ENCODE measurements around the gene NOTCH3.

NOTCH3 gene

GRCh38 chr19:15188851-15189250, 11.9 kb downstream of the NOTCH3 start:
- no peak overlapping the region for H3K27ac ChIP-seq (ENCODE audit: low read length)
- no peak overlapping the region for H3K4me3 ChIP-seq (ENCODE audit: low read length)
- H3K4me1 ChIP-seq (ENCODE audit: control insufficient read depth, low read depth, low read length) = no peaks in the 10 kb centered on the region
- no peak overlapping the region for H3K9ac ChIP-seq (ENCODE audit: low read length)
- no peaks in the 10 kb centered on the region for H3K27me3 ChIP-seq (ENCODE audit: control insufficient read depth, insufficient read depth, low read length)
- H3K9me3 ChIP-seq (ENCODE audit: control insufficient read depth, low read depth, low read length) = no peaks in the 10 kb centered on the region
- peaks cover 62% of the 10 kb centered on the region for H3K36me3 ChIP-seq (ENCODE audit: control insufficient read depth, low read depth, low read length)

GRCh38 chr19:15187026-15188007, 13.5 kb downstream of the NOTCH3 start:
- H3K27me3 ChIP-seq (ENCODE audit: control insufficient read depth, insufficient read depth, low read length) = no peaks in the 10 kb centered on the region
- no peaks in the 10 kb centered on the region for H3K4me1 ChIP-seq (ENCODE audit: control insufficient read depth, low read depth, low read length)
- H3K4me3 ChIP-seq (ENCODE audit: low read length) = no peak overlapping the region
- H3K27ac ChIP-seq (ENCODE audit: low read length) = no peak overlapping the region
- H3K9me3 ChIP-seq (ENCODE audit: control insufficient read depth, low read depth, low read length) = no peaks in the 10 kb centered on the region
- H3K9ac ChIP-seq (ENCODE audit: low read length) = no peak overlapping the region
- H3K36me3 ChIP-seq (ENCODE audit: control insufficient read depth, low read depth, low read length) = peaks cover 53% of the 10 kb centered on the region

GRCh38 chr19:15185188-15185587, 15.6 kb downstream of the NOTCH3 start:
- no peaks in the 10 kb centered on the region for H3K27me3 ChIP-seq (ENCODE audit: control insufficient read depth, insufficient read depth, low read length)
- H3K27ac ChIP-seq (ENCODE audit: low read length) = no peak overlapping the region
- no peaks in the 10 kb centered on the region for H3K4me1 ChIP-seq (ENCODE audit: control insufficient read depth, low read depth, low read length)
- H3K36me3 ChIP-seq (ENCODE audit: control insufficient read depth, low read depth, low read length) = peaks cover 47% of the 10 kb centered on the region
- no peaks in the 10 kb centered on the region for H3K9me3 ChIP-seq (ENCODE audit: control insufficient read depth, low read depth, low read length)
- no peak overlapping the region for H3K9ac ChIP-seq (ENCODE audit: low read length)
- H3K4me3 ChIP-seq (ENCODE audit: low read length) = no peak overlapping the region

- Histone ChIP-seq H3K4me1 (ENCODE audit: control insufficient read depth, low read depth, low read length) (no peaks in the 10 kb centered on the region), H3K36me3 (ENCODE audit: control insufficient read depth, low read depth, low read length) (peaks cover 44% of the 10 kb centered on the region), H3K9me3 (ENCODE audit: control insufficient read depth, low read depth, low read length) (no peaks in the 10 kb centered on the region), H3K27me3 (ENCODE audit: control insufficient read depth, insufficient read depth, low read length) (no peaks in the 10 kb centered on the region), H3K9ac (ENCODE audit: low read length) (no peak overlapping the region), H3K27ac (ENCODE audit: low read length) (no peak overlapping the region), H3K4me3 (ENCODE audit: low read length) (no peak overlapping the region)
These were observed 16.0 kb downstream of the NOTCH3 start for GRCh38 chr19:15184776-15185175.

GRCh38 chr19:15181394-15181793, 19.4 kb downstream of the NOTCH3 start:
- no peaks in the 10 kb centered on the region for H3K9me3 ChIP-seq (ENCODE audit: control insufficient read depth, low read depth, low read length)
- H3K27ac ChIP-seq (ENCODE audit: low read length) = no peak overlapping the region
- H3K9ac ChIP-seq (ENCODE audit: low read length) = no peak overlapping the region
- no peaks in the 10 kb centered on the region for H3K4me1 ChIP-seq (ENCODE audit: control insufficient read depth, low read depth, low read length)
- no peaks in the 10 kb centered on the region for H3K27me3 ChIP-seq (ENCODE audit: control insufficient read depth, insufficient read depth, low read length)
- H3K36me3 ChIP-seq (ENCODE audit: control insufficient read depth, low read depth, low read length) = peaks cover 35% of the 10 kb centered on the region
- no peak overlapping the region for H3K4me3 ChIP-seq (ENCODE audit: low read length)

- peaks cover 30% of the 10 kb centered on the region for H3K36me3 ChIP-seq (ENCODE audit: control insufficient read depth, low read depth, low read length)
- H3K4me1 ChIP-seq (ENCODE audit: control insufficient read depth, low read depth, low read length) = no peaks in the 10 kb centered on the region
- no peak overlapping the region for H3K4me3 ChIP-seq (ENCODE audit: low read length)
- H3K27me3 ChIP-seq (ENCODE audit: control insufficient read depth, insufficient read depth, low read length) = no peaks in the 10 kb centered on the region
- no peak overlapping the region for H3K9ac ChIP-seq (ENCODE audit: low read length)
- no peak overlapping the region for H3K27ac ChIP-seq (ENCODE audit: low read length)
- no peaks in the 10 kb centered on the region for H3K9me3 ChIP-seq (ENCODE audit: control insufficient read depth, low read depth, low read length)
These were observed 20.1 kb downstream of the NOTCH3 start for GRCh38 chr19:15180451-15181390.

- Histone ChIP-seq H3K9ac (ENCODE audit: low read length) (no peak overlapping the region), H3K27me3 (ENCODE audit: control insufficient read depth, insufficient read depth, low read length) (no peaks in the 10 kb centered on the region), H3K4me3 (ENCODE audit: low read length) (no peak overlapping the region), H3K9me3 (ENCODE audit: control insufficient read depth, low read depth, low read length) (no peaks in the 10 kb centered on the region), H3K36me3 (ENCODE audit: control insufficient read depth, low read depth, low read length) (peaks cover 28% of the 10 kb centered on the region), H3K27ac (ENCODE audit: low read length) (no peak overlapping the region), H3K4me1 (ENCODE audit: control insufficient read depth, low read depth, low read length) (no peaks in the 10 kb centered on the region)
These were observed 22.0 kb downstream of the NOTCH3 start for GRCh38 chr19:15178629-15179308.

GRCh38 chr19:15177269-15178116, 23.3 kb downstream of the NOTCH3 start:
- no peaks in the 10 kb centered on the region for H3K27me3 ChIP-seq (ENCODE audit: control insufficient read depth, insufficient read depth, low read length)
- H3K9me3 ChIP-seq (ENCODE audit: control insufficient read depth, low read depth, low read length) = no peaks in the 10 kb centered on the region
- H3K4me1 ChIP-seq (ENCODE audit: control insufficient read depth, low read depth, low read length) = no peaks in the 10 kb centered on the region
- H3K27ac ChIP-seq (ENCODE audit: low read length) = no peak overlapping the region
- H3K9ac ChIP-seq (ENCODE audit: low read length) = no peak overlapping the region
- H3K4me3 ChIP-seq (ENCODE audit: low read length) = peak overlapping the region; percentile 22
- peaks cover 28% of the 10 kb centered on the region for H3K36me3 ChIP-seq (ENCODE audit: control insufficient read depth, low read depth, low read length)

- no peak overlapping the region for H3K4me3 ChIP-seq (ENCODE audit: low read length)
- H3K36me3 ChIP-seq (ENCODE audit: control insufficient read depth, low read depth, low read length) = peaks cover 27% of the 10 kb centered on the region
- H3K9ac ChIP-seq (ENCODE audit: low read length) = no peak overlapping the region
- no peaks in the 10 kb centered on the region for H3K27me3 ChIP-seq (ENCODE audit: control insufficient read depth, insufficient read depth, low read length)
- H3K4me1 ChIP-seq (ENCODE audit: control insufficient read depth, low read depth, low read length) = no peaks in the 10 kb centered on the region
- no peaks in the 10 kb centered on the region for H3K9me3 ChIP-seq (ENCODE audit: control insufficient read depth, low read depth, low read length)
- no peak overlapping the region for H3K27ac ChIP-seq (ENCODE audit: low read length)
These were observed 25.2 kb downstream of the NOTCH3 start for GRCh38 chr19:15175609-15176008.

- H3K9me3 ChIP-seq (ENCODE audit: control insufficient read depth, low read depth, low read length) = no peaks in the 10 kb centered on the region
- H3K36me3 ChIP-seq (ENCODE audit: control insufficient read depth, low read depth, low read length) = peaks cover 33% of the 10 kb centered on the region
- H3K4me1 ChIP-seq (ENCODE audit: control insufficient read depth, low read depth, low read length) = no peaks in the 10 kb centered on the region
- H3K4me3 ChIP-seq (ENCODE audit: low read length) = no peak overlapping the region
- H3K9ac ChIP-seq (ENCODE audit: low read length) = no peak overlapping the region
- no peaks in the 10 kb centered on the region for H3K27me3 ChIP-seq (ENCODE audit: control insufficient read depth, insufficient read depth, low read length)
- H3K27ac ChIP-seq (ENCODE audit: low read length) = no peak overlapping the region
These were observed 26.9 kb downstream of the NOTCH3 start for GRCh38 chr19:15173746-15174404.

Data from iPS-18a (cell line).